Large intestine (tissue), 3 donors: ENCODE data around the gene FCRL1. TPM values are rescaled to one million over a fixed set of nuclear protein-coding genes. Genes with fewer than 3 reads are reported as not detected.

Experiments
- DNase-seq, 2 donors: peaks; one replicate each; pipeline versions ENCODE4 v3.0.0 to v3.0.0-alpha.2; 2013
- H3K27ac ChIP-seq: one replicate; pipeline ENCODE4 v1.5.1; 2013; ENCODE audit warnings: low read length
- H3K27me3 ChIP-seq: 2 replicates; pipeline ENCODE4 v1.6.1; 2013; ENCODE audit warnings: low read length; ENCODE audit not compliant: control insufficient read depth, insufficient read depth
- H3K36me3 ChIP-seq: 2 replicates; pipeline ENCODE4 v1.6.1; 2013; ENCODE audit warnings: low read length; ENCODE audit not compliant: control insufficient read depth, insufficient read depth
- H3K4me1 ChIP-seq: one replicate; pipeline ENCODE4 v1.6.1; 2013; ENCODE audit warnings: low read length; ENCODE audit not compliant: control insufficient read depth, insufficient read depth
- H3K4me3 ChIP-seq: one replicate; pipeline ENCODE4 v1.5.1; 2013; ENCODE audit warnings: low read length
- H3K9me3 ChIP-seq: one replicate; pipeline ENCODE4 v1.6.1; 2013; ENCODE audit warnings: mild to moderate bottlenecking, low read depth, low read length, moderate library complexity; ENCODE audit not compliant: control insufficient read depth
- WGBS: methylation state at CpG from one replicate; pipeline ENCODE4 v1.1.5; 2013; ENCODE audit warnings: low lambda C conversion rate; ENCODE audit not compliant: insufficient coverage; 5-methylcytosine and 5-hydroxymethylcytosine counted together
- polyA plus RNA-seq: library from polyadenylated mRNA; unstranded; fragments of 120-200 nt; gene quantifications from one replicate; pipeline ENCODE4 v1.2.1, GENCODE V29; 2013

Gene FCRL1
- polyA plus RNA-seq, 1 donor: 0.52 TPM

DNA sequence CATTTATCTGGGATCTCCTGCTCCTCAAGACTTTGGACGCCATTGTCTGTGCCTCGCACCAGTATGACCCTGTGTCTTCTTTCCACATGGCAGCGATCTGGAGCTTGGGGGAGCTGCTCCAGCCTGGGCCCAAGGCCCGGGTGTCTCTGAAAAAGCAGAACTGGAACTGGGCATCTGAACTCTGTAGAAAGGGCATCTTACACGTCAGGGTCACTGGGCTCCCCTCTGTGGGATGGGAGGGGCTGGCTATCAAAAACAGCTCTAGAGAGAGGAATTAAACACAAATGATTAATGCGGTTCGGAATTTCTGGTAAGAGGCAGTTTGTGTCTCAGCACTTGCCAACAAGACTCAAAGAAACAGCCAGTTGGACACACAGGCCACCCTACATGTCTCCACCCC is 16.1 kb downstream of the FCRL1 start:
- H3K27ac ChIP-seq: no peak overlapping the region
- H3K4me1 ChIP-seq: no peaks in the 10 kb centered on the region
- WGBS: no CpG with 5 or more reads among the region's 7 CpGs
- no peaks in the 10 kb centered on the region for H3K9me3 ChIP-seq
- no peaks in the 10 kb centered on the region for H3K36me3 ChIP-seq
- no peak for DNase-seq
- H3K27me3 ChIP-seq: no peaks in the 10 kb centered on the region
- no peak overlapping the region for H3K4me3 ChIP-seq

DNA sequence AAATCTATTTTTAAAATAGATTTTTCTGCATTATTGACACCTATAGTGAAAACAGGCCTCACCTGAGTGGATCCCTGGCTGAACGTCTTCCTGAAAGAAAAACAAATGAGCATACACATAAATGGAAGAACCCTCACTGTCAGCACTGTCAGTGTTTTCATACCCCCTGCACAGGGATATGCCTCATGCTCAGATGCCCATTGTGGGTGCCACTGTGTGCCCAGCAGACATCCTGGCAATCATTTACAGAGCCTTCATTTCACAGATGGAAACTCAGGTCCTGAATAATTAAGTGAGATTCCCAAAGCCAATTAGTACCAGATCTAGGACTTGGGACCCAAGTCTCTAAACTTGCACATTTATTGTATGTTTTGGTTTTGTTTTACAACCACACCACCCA is 19.9 kb downstream of the FCRL1 start:
- Histone ChIP-seq H3K9me3 (no peaks in the 10 kb centered on the region), H3K4me3 (no peak overlapping the region), H3K36me3 (no peaks in the 10 kb centered on the region), H3K4me1 (no peaks in the 10 kb centered on the region), H3K27ac (no peak overlapping the region), H3K27me3 (peaks cover 7% of the 10 kb centered on the region)
- no peak for DNase-seq
- WGBS: no CpG with 5 or more reads among the region's 1 CpG

DNA sequence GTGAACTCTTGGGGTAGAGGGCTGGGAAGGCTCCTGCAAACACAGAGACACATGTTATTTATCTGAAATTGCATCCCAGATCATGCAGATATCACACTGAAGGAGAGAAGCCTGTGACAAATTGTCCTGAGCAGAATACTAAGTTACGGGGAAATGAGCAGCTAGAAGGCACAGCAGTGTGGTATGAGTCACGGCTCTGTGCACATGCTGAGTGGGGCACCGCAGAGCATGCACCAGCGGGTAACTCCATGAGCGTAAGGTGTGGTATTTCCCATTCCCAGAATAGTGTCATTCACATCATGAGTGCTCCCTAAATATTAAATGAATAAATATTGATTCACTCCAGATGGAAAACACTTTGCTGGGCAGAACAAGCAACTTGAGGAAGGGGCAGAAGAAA is 21.7 kb downstream of the FCRL1 start:
- Histone ChIP-seq H3K4me3 (no peak overlapping the region), H3K27me3 (peaks cover 7% of the 10 kb centered on the region), H3K36me3 (no peaks in the 10 kb centered on the region), H3K9me3 (peaks cover 3% of the 10 kb centered on the region), H3K4me1 (no peaks in the 10 kb centered on the region), H3K27ac (no peak overlapping the region)
- no CpG with 5 or more reads among the region's 5 CpGs for WGBS
- no peak for DNase-seq

DNA sequence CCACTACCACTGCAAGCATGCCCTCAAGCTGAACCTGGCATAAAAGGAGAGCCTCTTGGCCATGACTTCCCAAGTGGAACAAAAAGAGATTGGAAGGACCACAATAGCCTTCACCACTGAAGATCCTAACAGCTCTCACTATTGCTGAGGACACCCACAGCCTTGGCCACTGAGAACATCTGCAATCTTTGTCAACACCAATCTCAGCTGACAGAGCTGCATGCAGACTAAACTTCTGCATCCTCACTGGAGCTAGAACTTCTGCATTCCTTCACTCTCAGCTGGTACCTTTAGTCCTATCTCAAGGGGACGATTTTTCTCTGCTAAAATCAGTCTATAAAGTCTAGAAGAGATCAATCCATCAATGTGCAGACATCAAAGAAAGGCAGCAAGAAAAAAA is 34.7 kb downstream of the FCRL1 start:
- DNase-seq: no peak
- WGBS: no CpG with 5 or more reads among the region's 1 CpG
- Histone ChIP-seq H3K27ac (no peak overlapping the region), H3K9me3 (no peaks in the 10 kb centered on the region), H3K27me3 (no peaks in the 10 kb centered on the region), H3K4me1 (no peaks in the 10 kb centered on the region), H3K36me3 (no peaks in the 10 kb centered on the region), H3K4me3 (no peak overlapping the region)

DNA sequence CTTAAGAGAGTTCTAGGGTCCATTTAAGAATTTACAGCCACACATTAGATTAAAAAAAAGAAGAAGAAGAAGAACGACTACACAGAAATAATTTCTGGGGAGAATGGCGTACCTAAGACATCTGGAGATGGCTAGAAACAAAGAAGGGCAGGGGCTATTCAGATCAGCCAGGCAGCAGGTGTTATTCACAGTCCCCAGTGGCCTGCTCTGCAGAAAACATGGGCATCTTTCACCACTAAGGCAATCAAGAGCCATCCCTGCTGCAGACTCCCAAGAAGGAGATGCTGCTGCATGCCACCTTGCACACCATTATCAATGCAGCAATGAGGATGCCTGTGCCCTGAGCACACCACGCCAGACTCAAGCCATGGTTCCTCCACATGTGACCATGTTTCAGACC is 35.1 kb downstream of the FCRL1 start:
- Histone ChIP-seq H3K9me3 (no peaks in the 10 kb centered on the region), H3K4me1 (no peaks in the 10 kb centered on the region), H3K36me3 (no peaks in the 10 kb centered on the region), H3K4me3 (no peak overlapping the region), H3K27ac (no peak overlapping the region), H3K27me3 (no peaks in the 10 kb centered on the region)
- DNase-seq: no peak
- WGBS: no CpG with 5 or more reads among the region's 3 CpGs

DNA sequence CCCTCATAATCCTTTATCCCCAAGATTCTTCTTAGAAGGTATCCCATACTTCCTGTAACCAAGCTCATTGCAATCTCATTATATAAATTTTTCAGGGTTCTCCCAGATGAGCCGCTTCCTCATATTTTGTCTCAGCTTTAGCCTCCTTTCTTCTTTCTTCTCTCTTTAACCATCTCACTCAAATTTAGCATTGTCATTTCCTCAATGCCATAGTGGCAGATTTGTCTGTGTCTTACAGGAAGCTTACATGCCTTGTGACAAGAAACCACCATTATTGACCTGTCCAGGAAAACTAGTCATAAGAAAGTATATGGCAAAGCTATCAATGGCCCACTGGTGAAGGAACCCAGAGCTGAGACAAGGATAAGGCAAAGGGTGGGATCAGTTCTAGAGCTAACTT is 37.0 kb downstream of the FCRL1 start:
- Histone ChIP-seq H3K4me3 (no peak overlapping the region), H3K36me3 (no peaks in the 10 kb centered on the region), H3K27ac (no peak overlapping the region), H3K27me3 (no peaks in the 10 kb centered on the region), H3K9me3 (no peaks in the 10 kb centered on the region), H3K4me1 (no peaks in the 10 kb centered on the region)
- DNase-seq: no peak
- 100% methylated on average over 1 of the region's 1 CpG for WGBS

DNA sequence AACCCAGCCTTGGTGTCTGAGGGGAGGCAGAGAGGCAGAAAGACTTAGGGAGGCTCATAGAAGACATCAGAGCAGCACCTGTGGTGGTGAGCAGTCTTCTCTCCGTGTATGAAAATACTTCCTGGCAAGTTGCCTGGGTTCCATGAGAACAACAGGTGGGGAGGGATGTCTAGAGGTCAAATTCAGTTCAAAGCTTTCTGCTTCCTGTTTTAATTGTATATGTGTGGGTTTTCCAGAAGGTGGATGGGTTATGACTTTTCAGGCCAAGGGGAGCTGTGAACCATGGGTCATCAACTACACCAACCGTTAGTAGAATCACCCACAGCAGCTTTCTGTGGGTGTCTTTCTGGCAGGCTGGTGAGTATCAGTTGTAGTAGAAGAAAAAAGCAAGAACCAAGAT is 38.9 kb downstream of the FCRL1 start:
- Histone ChIP-seq H3K4me1 (peaks cover 3% of the 10 kb centered on the region), H3K27me3 (no peaks in the 10 kb centered on the region), H3K9me3 (no peaks in the 10 kb centered on the region), H3K36me3 (no peaks in the 10 kb centered on the region), H3K4me3 (no peak overlapping the region), H3K27ac (no peak overlapping the region)
- no CpG with 5 or more reads among the region's 2 CpGs for WGBS
- DNase-seq: no peak

DNA sequence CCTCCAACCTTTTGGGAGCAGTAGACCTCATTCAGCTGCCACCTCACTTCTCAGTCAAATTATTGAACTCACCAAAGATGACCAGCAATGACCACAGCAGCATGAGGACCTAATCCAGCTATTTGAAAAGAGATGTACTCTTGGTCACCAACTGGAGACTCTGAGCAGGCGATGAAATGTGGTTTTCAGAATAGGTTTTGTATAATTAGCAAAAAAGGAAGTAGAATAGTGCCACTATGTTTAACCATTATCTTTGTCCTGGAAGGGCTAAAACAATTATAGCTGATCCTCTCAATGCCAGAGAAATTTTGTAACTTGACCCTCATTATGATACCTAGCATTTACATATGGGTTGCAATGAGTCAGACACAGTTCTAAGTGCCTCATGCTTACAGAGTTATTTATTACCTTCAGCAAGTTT is 42.9 kb downstream of the FCRL1 start, which contains the start of gene FCRL2:
TSS of gene FCRL2 (minus strand) at position 162 of the 421 bp plus-strand sequence. CDS start at position 103, 59 bp downstream.
- H3K4me1 ChIP-seq: peaks cover 15% of the 10 kb centered on the region
- H3K36me3 ChIP-seq: no peaks in the 10 kb centered on the region
- H3K4me3 ChIP-seq: no peak within 1 kb of the TSS
- peak within 1 kb of the TSS; percentile 58 for H3K27ac ChIP-seq
- no CpG with 5 or more reads among the region's 1 CpG for WGBS
- peak; percentile 29 to 63 for DNase-seq
- H3K27me3 ChIP-seq: no peaks in the 10 kb centered on the region
- no peaks in the 10 kb centered on the region for H3K9me3 ChIP-seq

DNA sequence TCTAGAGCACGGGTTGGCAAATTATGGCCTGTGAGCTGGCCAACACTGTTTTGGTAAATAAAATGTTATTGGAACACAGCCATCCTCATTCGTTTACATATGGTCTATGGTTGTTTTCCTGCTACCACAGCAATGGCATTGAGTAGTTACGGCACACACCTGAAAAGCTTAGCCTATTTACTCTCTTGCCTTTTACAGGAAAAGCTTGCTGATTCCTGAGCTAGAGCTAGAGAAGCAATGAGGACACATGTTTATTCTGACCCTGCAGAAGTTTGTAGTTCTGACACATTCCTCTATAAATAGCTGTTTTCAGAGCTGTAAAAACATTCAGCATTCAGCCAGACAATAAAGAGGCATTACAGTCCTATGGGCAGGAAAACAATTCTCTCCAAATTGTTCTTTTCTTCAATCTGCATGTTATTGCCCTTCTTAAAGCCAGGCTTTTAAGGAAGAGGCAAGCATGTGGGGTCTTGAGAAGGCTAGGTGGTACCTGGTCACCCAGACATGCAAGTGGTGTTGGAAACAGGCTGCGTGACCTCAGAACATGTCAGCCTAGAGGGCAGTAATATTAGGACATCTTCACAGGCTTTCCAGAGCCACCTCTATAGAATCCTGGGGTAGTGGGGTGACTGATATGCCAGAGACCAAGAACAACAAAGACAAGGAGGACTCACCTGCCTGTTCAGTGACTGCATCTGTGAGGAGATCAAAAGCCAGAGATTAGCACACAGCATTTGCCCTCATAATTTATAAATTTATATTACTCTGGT is 44.6 kb downstream of the FCRL1 start:
- Histone ChIP-seq H3K4me1 (peaks cover 15% of the 10 kb centered on the region), H3K27me3 (no peaks in the 10 kb centered on the region), H3K9me3 (no peaks in the 10 kb centered on the region), H3K36me3 (no peaks in the 10 kb centered on the region), H3K27ac (no peak overlapping the region), H3K4me3 (no peak overlapping the region)
- no peak for DNase-seq
- WGBS: no CpG with 5 or more reads among the region's 4 CpGs

DNA sequence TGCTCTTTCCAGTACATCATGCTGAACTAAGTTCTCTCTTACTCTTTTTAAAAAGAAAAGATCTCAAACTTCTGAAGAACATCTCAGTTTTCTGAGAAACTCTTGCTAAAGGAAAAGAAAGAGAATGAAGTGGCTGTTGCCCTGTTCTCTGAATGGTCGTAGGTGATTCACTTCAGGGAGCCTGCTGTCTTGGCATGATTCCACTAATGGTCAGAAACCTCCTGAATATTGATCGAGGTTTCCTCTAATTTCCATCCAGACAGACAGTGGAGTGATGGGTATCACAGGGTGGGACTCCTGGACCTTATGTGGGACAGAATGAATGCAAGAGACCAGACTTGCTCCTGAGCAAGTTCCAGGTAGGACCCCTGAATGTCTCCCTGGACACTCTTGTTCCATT is 45.5 kb downstream of the FCRL1 start:
- H3K4me3 ChIP-seq: no peak overlapping the region
- H3K36me3 ChIP-seq: no peaks in the 10 kb centered on the region
- peak overlapping the region; percentile 43 for H3K27ac ChIP-seq
- H3K9me3 ChIP-seq: no peaks in the 10 kb centered on the region
- WGBS: no CpG with 5 or more reads among the region's 2 CpGs
- DNase-seq: peak in 1 of 2 donors; percentile 13
- no peaks in the 10 kb centered on the region for H3K27me3 ChIP-seq
- H3K4me1 ChIP-seq: peaks cover 15% of the 10 kb centered on the region
